K562 (cell line): ENCODE measurements around the gene DSTYK. TPM values are rescaled to one million over a fixed set of nuclear protein-coding genes. Genes with fewer than 3 reads are reported as not detected.

Experiments
- BRF1 ChIP-seq: IDR thresholded peaks from 3 replicates; pipeline ENCODE4 v1.6.1; 2011; ENCODE audit warnings: borderline replicate concordance, mild to moderate bottlenecking; ENCODE audit not compliant: insufficient read length; ENCODE audit errors: extremely low read depth
- CCAR2 ChIP-seq: fragments of 200-400 bp; formaldehyde crosslinking; IDR thresholded peaks from 2 replicates; pipeline ENCODE4 v1.6.1; 2017; ENCODE audit warnings: mild to moderate bottlenecking, low read depth, low read length
- COPS2 ChIP-seq: fragments of 450-650 bp; conservative IDR thresholded peaks from 2 replicates; pipeline ENCODE4 v1.6.1; 2016; ENCODE audit warnings: mild to moderate bottlenecking, moderate library complexity
- KLF6 ChIP-seq: fragments of 250-450 bp; sonication (Bioruptor Pico); IDR thresholded peaks from 2 replicates; pipeline ENCODE4 v1.4.0; 2020; ENCODE audit warnings: mild to moderate bottlenecking, moderate library complexity, borderline replicate concordance
- NBN ChIP-seq: fragments of 450-650 bp; IDR thresholded peaks from 2 replicates; pipeline ENCODE4 v1.6.1; 2016; ENCODE audit warnings: low read depth, mild to moderate bottlenecking
- RB1 ChIP-seq: fragments of 450-650 bp; IDR thresholded peaks from 2 replicates; pipeline ENCODE4 v1.6.1; 2017; ENCODE audit warnings: low read depth, mild to moderate bottlenecking
- SMARCB1 ChIP-seq: IDR thresholded peaks from 2 replicates; pipeline ENCODE4 v1.6.1; 2011; ENCODE audit warnings: improper control_type of control experiment, low read depth; ENCODE audit not compliant: insufficient read length
- TAF9B ChIP-seq: fragments of 450-650 bp; IDR thresholded peaks from 2 replicates; pipeline ENCODE4 v1.6.1; 2018; ENCODE audit warnings: mild to moderate bottlenecking; ENCODE audit not compliant: partially characterized antibody
- TCF7 ChIP-seq: sonication (generic); IDR thresholded peaks from 2 replicates; pipeline ENCODE4 v1.6.1; 2016; ENCODE audit warnings: antibody characterized with exemption, borderline replicate concordance
- polyA plus RNA-seq, 8 experiments: library from polyadenylated mRNA; depleted of rRNA in 4 of 8; stranded (reverse) in 5 of 8; unstranded in 3 of 8; fragments of >200 nt; fragmentation: Nextera tagmentation in 2 of 8; fragmentation: Illumina TruSeq in 1 of 8; extraction: Ambion mirVana in 2 of 8; extraction: Trizol in 1 of 8; gene quantifications; 2 replicates each; pipeline versions ENCODE4 v1.2.1 to v1.2.3, GENCODE V29; 2011 to 2014; ENCODE audit warnings: inconsistent platforms in 1 of 8, missing spikeins in 1 of 8
- total RNA-seq, 7 experiments: library from RNA; depleted of rRNA in 6 of 7; stranded (reverse); fragments of >200 nt in 6 of 7; fragmentation: Illumina TruSeq in 2 of 7; extraction: Trizol in 2 of 7; gene quantifications; 2 replicates each; pipeline versions ENCODE4 v1.2.1 to v1.2.3, GENCODE V29; 2011 to 2021; ENCODE audit warnings: low replicate concordance in 1 of 7
- TF ChIP-seq, protein P1 (sequence below): sonication (generic); formaldehyde crosslinking; IDR thresholded peaks from 2 replicates; pipeline ENCODE4 v1.8.0; 2022; ENCODE audit warnings: mild to moderate bottlenecking, missing genetic modification reagents
- TF ChIP-seq, protein P2 (sequence below): IDR thresholded peaks from 2 replicates; pipeline ENCODE4 v1.6.1; 2014; ENCODE audit warnings: antibody characterized with exemption
- TF ChIP-seq, protein P3 (sequence below): fragments of 450-650 bp; IDR thresholded peaks from 2 replicates; pipeline ENCODE4 v1.6.1; 2016; ENCODE audit warnings: missing biosample characterization, missing genetic modification characterization
- TF ChIP-seq, protein P4 (sequence below): sonication (generic); formaldehyde crosslinking; IDR thresholded peaks from 2 replicates; pipeline ENCODE4 v1.8.1; 2022; ENCODE audit warnings: missing genetic modification reagents
- TF ChIP-seq, protein P5 (sequence below): fragments of 200-800 bp; sonication (Bioruptor generic); IDR thresholded peaks from 2 replicates; pipeline ENCODE4 v1.6.1; 2017; ENCODE audit warnings: missing genetic modification characterization, missing compliant biosample characterization
- TF ChIP-seq, protein P6 (sequence below): fragments of 450-650 bp; IDR thresholded peaks from 2 replicates; pipeline ENCODE4 v1.6.1; 2016; ENCODE audit warnings: borderline replicate concordance
- TF ChIP-seq, protein P7 (sequence below): fragments of 450-650 bp; IDR thresholded peaks from one replicate; pipeline ENCODE4 v1.6.1; 2018; ENCODE audit warnings: mild to moderate bottlenecking, moderate library complexity; ENCODE audit not compliant: partially characterized antibody

Gene DSTYK
- total and polyA plus RNA-seq, 9 of the 15 experiments (the other 6 are each of a cell fraction or from before 2014, with no cell fraction given): 4.2 to 7.1 (median 6.2) TPM

DNA sequence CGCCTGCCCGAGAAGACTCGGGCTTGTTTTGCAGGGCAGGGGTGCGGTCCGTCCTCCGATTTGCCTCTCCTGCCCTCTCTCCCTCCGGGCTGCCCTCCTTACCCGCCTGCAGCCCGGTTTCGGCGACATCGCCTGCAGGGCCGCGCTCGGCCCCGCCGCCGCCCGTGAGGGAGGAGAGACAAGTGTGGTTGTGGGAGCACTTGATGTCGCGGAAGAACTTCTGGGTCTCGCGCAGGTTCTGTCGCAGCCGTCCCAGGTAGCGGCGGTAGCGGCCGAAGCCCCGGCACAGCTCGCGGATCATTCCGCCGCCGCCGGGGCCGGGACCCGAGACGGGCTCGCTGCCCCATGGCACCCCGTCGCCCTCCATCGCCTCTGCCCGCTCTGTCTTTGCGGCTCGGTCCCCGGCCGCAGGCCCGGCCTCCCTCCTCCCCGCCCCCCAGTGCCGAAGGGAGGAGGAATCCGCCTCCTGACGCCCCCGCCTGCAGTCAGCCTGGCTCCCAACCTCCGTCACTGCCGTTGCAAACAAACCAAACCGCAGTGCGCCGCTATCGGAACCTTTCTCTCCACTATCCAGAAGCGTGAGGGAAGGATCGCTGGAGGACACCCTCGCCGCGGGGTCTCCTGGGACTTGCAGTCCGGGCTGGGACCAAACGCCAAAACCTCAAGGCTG is at the start of gene DSTYK (continued):
- TF ChIP-seq, protein P1, sequence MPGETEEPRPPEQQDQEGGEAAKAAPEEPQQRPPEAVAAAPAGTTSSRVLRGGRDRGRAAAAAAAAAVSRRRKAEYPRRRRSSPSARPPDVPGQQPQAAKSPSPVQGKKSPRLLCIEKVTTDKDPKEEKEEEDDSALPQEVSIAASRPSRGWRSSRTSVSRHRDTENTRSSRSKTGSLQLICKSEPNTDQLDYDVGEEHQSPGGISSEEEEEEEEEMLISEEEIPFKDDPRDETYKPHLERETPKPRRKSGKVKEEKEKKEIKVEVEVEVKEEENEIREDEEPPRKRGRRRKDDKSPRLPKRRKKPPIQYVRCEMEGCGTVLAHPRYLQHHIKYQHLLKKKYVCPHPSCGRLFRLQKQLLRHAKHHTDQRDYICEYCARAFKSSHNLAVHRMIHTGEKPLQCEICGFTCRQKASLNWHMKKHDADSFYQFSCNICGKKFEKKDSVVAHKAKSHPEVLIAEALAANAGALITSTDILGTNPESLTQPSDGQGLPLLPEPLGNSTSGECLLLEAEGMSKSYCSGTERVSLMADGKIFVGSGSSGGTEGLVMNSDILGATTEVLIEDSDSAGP (CRISPR knock-in tag): peak; percentile 72; the same call in 1 of the 2 replicates
- TF ChIP-seq TCF7 (peak; percentile 89; the same call in 1 of the 2 replicates), RB1 (peak; percentile 97), BRF1 (no peak), SMARCB1 (no peak), NBN (peak; percentile 99), KLF6 (peak; percentile 86), TAF9B (peak; percentile 85), COPS2 (no peak), CCAR2 (peak; percentile 93; the same call in 1 of the 2 replicates)
- TF ChIP-seq, protein P2, sequence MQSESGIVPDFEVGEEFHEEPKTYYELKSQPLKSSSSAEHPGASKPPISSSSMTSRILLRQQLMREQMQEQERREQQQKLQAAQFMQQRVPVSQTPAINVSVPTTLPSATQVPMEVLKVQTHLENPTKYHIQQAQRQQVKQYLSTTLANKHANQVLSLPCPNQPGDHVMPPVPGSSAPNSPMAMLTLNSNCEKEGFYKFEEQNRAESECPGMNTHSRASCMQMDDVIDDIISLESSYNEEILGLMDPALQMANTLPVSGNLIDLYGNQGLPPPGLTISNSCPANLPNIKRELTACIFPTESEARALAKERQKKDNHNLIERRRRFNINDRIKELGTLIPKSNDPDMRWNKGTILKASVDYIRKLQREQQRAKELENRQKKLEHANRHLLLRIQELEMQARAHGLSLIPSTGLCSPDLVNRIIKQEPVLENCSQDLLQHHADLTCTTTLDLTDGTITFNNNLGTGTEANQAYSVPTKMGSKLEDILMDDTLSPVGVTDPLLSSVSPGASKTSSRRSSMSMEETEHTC: 0 out of 2 replicates have a peak, but pooled peaks have one; percentile 47
- TF ChIP-seq, protein P3, sequence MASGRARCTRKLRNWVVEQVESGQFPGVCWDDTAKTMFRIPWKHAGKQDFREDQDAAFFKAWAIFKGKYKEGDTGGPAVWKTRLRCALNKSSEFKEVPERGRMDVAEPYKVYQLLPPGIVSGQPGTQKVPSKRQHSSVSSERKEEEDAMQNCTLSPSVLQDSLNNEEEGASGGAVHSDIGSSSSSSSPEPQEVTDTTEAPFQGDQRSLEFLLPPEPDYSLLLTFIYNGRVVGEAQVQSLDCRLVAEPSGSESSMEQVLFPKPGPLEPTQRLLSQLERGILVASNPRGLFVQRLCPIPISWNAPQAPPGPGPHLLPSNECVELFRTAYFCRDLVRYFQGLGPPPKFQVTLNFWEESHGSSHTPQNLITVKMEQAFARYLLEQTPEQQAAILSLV (tag): peak; percentile 77
- TF ChIP-seq, protein P4, sequence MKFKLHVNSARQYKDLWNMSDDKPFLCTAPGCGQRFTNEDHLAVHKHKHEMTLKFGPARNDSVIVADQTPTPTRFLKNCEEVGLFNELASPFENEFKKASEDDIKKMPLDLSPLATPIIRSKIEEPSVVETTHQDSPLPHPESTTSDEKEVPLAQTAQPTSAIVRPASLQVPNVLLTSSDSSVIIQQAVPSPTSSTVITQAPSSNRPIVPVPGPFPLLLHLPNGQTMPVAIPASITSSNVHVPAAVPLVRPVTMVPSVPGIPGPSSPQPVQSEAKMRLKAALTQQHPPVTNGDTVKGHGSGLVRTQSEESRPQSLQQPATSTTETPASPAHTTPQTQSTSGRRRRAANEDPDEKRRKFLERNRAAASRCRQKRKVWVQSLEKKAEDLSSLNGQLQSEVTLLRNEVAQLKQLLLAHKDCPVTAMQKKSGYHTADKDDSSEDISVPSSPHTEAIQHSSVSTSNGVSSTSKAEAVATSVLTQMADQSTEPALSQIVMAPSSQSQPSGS (CRISPR knock-in tag): no peak
- TF ChIP-seq, protein P5, sequence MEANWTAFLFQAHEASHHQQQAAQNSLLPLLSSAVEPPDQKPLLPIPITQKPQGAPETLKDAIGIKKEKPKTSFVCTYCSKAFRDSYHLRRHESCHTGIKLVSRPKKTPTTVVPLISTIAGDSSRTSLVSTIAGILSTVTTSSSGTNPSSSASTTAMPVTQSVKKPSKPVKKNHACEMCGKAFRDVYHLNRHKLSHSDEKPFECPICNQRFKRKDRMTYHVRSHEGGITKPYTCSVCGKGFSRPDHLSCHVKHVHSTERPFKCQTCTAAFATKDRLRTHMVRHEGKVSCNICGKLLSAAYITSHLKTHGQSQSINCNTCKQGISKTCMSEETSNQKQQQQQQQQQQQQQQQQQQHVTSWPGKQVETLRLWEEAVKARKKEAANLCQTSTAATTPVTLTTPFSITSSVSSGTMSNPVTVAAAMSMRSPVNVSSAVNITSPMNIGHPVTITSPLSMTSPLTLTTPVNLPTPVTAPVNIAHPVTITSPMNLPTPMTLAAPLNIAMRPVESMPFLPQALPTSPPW: peak; percentile 93
- TF ChIP-seq, protein P6, sequence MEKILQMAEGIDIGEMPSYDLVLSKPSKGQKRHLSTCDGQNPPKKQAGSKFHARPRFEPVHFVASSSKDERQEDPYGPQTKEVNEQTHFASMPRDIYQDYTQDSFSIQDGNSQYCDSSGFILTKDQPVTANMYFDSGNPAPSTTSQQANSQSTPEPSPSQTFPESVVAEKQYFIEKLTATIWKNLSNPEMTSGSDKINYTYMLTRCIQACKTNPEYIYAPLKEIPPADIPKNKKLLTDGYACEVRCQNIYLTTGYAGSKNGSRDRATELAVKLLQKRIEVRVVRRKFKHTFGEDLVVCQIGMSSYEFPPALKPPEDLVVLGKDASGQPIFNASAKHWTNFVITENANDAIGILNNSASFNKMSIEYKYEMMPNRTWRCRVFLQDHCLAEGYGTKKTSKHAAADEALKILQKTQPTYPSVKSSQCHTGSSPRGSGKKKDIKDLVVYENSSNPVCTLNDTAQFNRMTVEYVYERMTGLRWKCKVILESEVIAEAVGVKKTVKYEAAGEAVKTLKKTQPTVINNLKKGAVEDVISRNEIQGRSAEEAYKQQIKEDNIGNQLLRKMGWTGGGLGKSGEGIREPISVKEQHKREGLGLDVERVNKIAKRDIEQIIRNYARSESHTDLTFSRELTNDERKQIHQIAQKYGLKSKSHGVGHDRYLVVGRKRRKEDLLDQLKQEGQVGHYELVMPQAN: peak; percentile 52; the same call in 1 of the 2 replicates
- TF ChIP-seq, protein P7, sequence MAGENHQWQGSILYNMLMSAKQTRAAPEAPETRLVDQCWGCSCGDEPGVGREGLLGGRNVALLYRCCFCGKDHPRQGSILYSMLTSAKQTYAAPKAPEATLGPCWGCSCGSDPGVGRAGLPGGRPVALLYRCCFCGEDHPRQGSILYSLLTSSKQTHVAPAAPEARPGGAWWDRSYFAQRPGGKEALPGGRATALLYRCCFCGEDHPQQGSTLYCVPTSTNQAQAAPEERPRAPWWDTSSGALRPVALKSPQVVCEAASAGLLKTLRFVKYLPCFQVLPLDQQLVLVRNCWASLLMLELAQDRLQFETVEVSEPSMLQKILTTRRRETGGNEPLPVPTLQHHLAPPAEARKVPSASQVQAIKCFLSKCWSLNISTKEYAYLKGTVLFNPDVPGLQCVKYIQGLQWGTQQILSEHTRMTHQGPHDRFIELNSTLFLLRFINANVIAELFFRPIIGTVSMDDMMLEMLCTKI: no peak
